NCI-H2107 treated with DMSO at 0.1 percent for 48 hours (cell line): ENCODE data around the gene ASIC2.

Source experiments
- DNase-seq: peaks from one replicate; lab custom pipeline; 2025; ENCODE audit not compliant: unreplicated experiment; lab: John Stamatoyannopoulos, UW

ASIC2 gene

GRCh38 chr17:33164169-33164881 is 128.8 kb downstream of the ASIC2 start:
- DNase-seq: no peak

DNA sequence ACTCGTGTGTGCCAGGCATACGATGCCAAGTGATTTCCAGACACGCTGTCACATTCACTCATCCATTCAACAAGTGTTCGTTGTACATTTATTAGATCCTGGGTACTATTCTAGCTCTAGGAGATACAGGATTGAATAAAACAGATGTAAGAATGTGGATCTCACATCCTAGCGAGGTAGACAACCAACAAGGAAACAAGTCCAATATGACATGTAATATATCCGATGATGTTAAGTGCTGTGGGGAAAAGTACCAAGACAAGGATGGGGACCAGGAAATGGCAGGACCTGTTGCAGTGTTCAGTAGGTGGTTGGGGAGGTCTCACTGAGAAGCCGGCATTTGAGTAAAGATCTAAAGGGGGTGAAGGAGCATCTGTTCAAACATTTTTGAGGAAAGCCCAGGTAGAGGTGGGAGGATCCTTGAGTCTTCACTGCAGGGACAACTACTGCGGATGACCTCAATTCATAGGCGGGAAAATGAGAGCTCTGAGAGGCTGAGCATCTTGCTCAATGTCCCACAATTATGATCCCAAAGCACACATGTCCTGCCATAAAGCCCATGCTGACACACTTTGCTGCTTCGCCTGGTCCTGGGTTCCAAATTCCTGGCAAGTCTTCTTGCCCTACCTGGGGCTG is 129.4 kb downstream of the ASIC2 start:
- no peak for DNase-seq

DNA sequence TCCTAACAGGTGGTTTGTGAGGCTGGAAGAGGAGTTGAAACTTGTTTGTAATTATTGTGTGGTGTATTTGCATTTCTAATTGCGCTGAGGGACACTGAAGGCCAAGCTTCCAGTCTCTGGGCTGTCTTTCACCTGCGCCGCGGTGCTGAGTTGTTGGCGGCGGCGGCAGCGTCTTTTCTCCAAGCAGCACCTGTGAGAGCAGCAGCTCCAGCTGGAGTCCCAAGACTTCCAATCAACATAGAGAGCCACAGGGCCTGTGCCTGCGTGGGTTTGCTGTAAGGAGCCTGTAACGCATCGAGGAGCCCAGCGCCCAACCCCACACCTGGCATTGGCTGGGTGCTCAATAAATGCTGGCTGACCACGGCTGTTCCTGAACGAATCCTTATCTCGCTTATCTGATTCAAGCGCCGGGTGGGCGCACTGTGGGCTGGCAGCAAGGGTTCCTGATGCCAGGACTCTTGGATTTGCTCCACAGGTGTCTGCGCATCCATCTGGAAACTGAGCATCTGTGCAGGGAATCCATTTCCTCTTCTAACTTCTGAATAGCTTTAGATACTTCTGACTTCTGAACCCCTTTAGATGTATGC is 138.1 kb downstream of the ASIC2 start:
- DNase-seq: no peak

DNA sequence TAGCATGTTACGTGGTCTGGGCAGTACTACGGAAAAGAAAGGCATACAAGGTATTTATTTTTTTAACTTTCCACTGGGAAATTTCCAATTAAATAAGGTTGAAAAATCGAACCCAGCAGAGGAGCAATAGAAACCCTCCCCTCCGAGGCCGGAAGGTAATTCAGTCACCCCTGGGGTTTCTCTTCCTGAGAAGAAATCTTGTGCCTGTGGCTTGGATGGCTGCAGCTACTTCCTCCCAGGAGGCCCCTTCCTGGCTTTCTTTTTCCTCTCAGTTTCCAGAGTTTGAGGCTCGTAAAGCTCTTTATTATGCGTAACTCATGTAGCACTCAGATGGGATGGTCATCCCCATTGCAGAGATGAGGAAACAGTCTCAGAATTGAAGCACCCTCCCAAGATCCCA is 140.3 kb downstream of the ASIC2 start:
- no peak for DNase-seq

GRCh38 chr17:33151565-33151964 is 141.5 kb downstream of the ASIC2 start:
- no peak for DNase-seq

DNA sequence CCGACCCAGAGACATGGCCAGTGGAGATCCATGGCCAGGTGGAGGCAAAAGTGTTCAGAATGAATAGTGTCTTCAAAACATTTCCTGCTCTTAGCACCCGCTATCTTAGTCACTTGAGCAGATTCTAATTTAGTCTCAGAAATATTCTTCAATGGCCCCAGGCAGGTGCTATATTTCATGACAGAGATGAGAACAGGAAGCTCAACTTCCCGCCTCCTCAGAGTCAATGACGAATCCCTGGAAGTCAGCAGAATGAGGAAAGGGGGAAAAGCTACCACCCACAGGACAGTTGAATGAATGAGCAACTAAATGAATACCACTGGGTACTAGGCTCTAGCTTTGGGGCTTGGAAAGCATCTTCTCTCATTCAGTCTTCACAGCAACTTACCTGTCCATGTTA is 147.2 kb downstream of the ASIC2 start:
- DNase-seq: no peak

DNA sequence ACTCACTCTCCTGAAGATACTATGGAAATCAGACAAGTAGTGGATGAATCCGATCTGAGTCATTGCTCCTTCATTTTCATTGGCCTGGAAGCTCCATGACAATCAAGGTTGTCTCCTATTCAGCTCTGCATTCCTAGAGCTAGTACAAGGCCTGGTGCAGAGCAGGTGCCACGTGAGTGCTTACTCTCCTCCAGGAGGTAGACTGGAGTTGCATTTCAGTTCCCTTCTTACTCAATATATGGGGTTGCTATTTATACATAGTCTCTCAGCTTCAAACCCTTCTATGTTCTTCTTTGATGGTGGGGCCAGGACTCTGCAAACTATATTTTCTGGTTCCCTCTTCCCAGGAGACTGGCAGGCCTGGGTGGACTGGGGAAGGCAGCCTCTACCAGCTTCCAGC is 148.3 kb downstream of the ASIC2 start:
- DNase-seq: no peak

DNA sequence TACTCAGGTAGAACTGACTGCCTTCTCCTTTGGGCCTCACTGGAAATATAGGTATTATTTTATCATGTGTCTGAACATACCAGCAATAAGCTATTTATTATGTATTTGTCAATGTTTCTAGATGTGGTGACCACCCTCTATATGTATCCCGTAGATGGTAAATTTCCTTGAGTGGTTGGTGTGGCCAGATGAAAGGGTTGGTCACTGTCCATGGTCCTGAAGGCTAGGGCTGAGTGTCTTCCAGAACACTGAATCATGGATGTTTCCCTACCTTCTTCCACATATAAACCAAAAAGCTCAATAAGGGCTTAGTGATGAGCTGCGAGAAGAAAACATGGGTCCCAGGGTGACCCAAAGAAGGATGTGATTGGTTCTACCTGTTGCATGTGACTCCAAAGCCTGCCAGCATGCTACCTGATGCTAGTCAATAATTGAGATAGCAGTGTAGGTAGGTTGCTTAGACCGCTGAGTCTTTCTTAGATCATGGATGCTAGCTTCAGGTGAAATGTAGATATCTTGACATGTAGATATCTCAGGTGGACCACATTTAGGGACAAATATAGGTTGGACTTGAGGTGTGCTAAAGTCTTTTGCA is 150.3 kb downstream of the ASIC2 start:
- no peak for DNase-seq

DNA sequence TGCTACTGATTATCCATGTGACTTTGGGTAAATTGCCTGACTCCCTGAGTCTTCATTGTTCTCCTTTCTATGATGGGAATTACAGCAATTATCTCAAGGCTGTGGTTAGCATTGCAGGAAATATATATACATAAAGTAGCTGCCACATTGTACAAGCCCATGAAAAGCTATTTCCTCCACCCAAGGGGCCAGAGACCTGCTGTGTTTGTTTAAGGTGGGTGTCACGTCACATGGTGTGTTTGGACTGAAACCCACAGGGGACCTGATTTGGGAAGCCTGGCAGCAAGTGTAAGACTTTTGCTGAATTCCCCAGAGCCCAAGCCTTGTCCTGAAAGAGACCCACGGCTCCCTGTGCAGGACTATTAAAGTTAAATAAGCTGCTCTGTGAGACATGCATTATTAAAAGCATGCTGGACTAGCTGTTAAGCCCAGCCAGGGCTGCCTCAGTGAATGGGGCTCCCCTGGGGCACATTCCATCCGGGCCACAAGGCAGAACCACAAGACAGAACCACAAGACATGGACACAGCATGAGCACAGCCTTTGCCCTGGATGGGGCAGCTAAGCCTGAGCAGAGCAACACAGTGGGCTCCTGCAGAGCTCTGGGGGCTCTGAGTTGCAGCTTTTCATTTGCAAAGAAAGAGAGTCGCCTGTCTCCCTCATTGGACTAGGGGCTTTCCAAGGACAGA is 152.5 kb downstream of the ASIC2 start:
- DNase-seq: peak; percentile 48

DNA sequence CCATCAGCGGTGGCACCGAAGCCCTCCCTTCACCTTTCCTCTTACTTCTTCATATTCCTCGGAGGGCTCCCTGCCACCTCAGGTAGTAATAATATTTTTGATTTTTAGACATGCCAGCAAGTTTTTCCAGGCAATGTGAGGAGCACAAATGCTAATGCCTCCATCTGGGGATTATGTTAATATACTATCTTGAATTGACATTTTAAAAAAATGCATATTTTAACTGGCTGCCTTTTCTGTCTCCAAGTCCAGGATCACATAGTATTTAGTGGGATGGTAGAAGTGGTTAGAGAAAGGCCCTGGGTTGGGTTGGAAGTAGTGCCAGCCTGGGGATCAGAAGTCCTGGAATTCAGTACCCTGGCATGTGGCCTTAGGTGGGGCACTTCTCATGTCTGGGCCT is 154.5 kb downstream of the ASIC2 start:
- DNase-seq: no peak

DNA sequence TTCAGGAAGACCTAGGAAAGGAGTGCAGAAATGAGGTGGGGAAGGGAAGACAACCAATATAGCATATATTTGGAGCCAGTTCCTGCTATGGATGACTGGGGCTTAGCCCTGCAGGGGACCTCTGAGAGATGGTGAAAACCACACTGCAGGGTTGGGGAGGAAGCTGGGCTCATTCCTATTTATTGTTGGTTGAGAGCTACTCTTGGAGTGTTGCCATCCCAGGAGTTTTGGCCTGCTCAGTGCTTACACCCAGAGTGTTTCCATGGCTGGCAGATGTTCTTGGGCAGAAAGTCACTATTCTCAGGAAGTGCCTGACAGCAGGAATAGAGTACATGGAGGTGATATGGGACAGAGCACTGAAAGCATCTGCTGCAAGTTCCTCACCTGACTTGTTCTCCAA is 155.7 kb downstream of the ASIC2 start:
- no peak for DNase-seq

GRCh38 chr17:33135691-33136090 is 157.4 kb downstream of the ASIC2 start:
- DNase-seq: no peak

GRCh38 chr17:33131620-33132019 is 161.5 kb downstream of the ASIC2 start:
- no peak for DNase-seq

DNA sequence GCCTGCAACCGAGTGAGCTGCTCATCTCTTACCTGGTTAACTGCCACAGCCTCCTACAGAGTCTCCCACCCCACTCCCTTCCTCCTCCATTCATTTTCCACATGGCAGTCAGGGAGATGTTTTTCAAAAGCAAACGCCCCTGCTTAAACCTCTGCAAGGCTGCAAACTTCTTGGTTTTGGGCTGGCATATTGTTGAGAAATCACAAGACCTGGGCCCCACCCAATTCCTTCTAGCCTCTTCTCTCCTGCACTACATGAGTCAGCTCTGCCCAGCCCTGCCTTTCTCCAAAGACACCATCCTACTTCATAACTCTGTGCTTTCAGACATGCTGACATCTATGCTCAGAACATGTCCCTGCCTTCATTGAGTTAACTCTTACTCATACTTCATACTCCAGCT is 165.4 kb downstream of the ASIC2 start:
- no peak for DNase-seq

GRCh38 chr17:33126086-33126485 is 167.0 kb downstream of the ASIC2 start:
- no peak for DNase-seq

GRCh38 chr17:33125552-33125950 is 167.5 kb downstream of the ASIC2 start:
- DNase-seq: no peak

DNA sequence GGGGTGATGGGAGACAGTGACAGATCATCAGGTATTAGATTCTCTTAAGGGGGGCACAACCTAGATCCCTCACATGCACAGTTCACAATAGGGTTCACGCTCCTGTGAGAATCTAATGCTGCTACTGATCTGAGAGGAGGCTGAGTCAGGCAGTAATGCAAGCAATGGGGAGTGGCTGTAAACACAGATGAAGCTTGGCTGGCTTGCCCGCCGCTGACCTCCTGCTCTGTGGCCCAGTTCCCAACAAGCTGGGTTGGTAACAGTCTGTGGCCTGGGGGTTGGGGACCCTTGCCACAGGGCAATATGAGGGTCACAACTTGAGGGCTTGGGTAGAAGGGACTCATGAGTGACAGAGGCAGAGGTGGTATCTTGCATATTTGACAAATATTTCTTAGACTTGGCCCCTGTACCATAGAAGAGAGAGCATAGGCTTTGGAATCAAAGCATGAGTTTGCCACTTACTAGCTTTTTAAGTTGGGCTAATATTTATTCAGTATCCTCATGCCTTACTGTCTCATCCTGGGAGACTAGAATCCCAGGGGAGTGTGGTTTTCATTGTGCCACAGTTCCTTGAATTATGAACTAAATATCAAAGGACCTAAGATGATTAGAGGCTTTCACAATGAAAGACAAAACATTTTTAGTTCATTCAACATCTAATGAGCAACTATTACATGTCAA is 168.1 kb downstream of the ASIC2 start:
- DNase-seq: no peak

GRCh38 chr17:33124185-33124584 is 168.9 kb downstream of the ASIC2 start:
- no peak for DNase-seq

- DNase-seq: no peak
Measured at GRCh38 chr17:33121756-33122155, 171.3 kb downstream of the ASIC2 start.

- no peak for DNase-seq
Measured at GRCh38 chr17:33121272-33121671, 171.8 kb downstream of the ASIC2 start.

DNA sequence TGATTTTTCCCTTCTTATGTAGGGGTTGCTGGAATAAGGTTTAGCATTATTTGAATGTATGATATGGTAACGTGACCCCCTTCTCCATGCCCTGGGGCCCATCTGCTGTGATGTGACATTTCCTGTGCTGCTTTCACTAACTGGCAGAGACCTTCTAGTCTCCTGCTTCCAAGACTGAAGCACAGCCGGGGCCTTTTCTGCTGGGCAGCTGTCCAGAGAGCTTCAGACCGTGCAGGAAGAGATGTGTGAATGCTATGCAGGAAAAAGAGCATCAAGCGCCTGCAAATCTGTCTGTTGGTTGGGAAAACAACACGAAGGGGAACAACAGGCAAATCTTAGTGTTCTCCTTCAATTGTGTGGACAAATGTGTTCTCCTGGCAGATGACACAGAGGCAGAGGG is 173.0 kb downstream of the ASIC2 start:
- DNase-seq: no peak
